IPS-15b (cell line): ENCODE results near the gene HEATR5B.

ENCODE experiments used
- H3K27me3 ChIP-seq: one replicate; pipeline ENCODE4 v1.6.1; 2013; ENCODE audit warnings: low read length; ENCODE audit not compliant: control insufficient read depth, insufficient read depth
- H3K36me3 ChIP-seq: one replicate; pipeline ENCODE4 v1.6.1; 2013; ENCODE audit warnings: low read length; ENCODE audit not compliant: control insufficient read depth, insufficient read depth
- H3K4me1 ChIP-seq: one replicate; pipeline ENCODE4 v1.6.1; 2013; ENCODE audit warnings: mild to moderate bottlenecking, low read length; ENCODE audit not compliant: control insufficient read depth, insufficient read depth
- H3K4me3 ChIP-seq: one replicate; pipeline ENCODE4 v1.5.1; 2013; ENCODE audit warnings: low read depth, low read length
- H3K9ac ChIP-seq: one replicate; pipeline ENCODE4 v1.6.1; 2013; ENCODE audit warnings: low read depth, mild to moderate bottlenecking, low read length
- H3K9me3 ChIP-seq: one replicate; pipeline ENCODE4 v1.6.1; 2013; ENCODE audit warnings: mild to moderate bottlenecking, low read length; ENCODE audit not compliant: control insufficient read depth, insufficient read depth

HEATR5B gene

DNA sequence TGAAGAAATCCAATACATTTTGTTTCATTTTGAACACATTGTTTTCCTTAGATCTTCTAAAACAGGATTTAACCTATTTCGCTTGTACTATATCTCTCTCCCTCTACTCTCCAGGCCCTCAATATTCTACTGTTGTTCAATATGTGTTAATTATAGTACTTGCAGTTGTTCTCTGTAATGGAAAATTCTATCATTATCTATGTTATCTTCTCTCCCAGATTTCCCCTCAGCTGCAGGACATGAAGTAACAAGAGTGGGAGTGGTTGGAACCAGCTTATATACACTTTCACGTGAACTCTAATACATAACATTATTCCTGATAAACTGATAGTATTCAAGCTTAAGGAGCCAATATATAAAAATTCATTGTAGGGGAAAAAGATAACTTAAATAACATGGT is 110.9 kb downstream of the HEATR5B start:
- Histone ChIP-seq H3K27me3 (no peaks in the 10 kb centered on the region), H3K9ac (no peak overlapping the region), H3K4me3 (no peak overlapping the region), H3K9me3 (no peaks in the 10 kb centered on the region), H3K36me3 (no peaks in the 10 kb centered on the region), H3K4me1 (peaks cover 2% of the 10 kb centered on the region)

DNA sequence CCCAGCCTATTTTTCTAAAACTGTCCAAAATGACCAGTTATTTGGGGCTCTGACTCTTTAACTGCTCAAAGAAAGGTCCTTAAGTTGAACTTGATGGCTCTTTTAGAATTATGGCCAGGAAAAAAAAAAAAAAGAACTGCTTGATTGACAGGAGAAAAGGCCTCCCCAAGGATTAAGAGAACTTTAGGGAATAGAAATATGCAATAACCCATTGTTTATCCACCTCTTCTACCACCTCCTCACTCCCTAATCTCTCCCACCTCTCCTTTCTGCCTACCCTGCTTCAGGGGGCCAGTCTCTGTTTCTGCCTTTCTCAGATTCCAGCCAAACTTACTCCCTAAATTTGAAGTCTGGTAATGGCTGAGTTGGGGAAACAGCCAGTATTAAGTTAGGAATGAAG is 112.2 kb downstream of the HEATR5B start:
- Histone ChIP-seq H3K27me3 (no peaks in the 10 kb centered on the region), H3K4me3 (no peak overlapping the region), H3K9me3 (no peaks in the 10 kb centered on the region), H3K36me3 (no peaks in the 10 kb centered on the region), H3K4me1 (peaks cover 11% of the 10 kb centered on the region), H3K9ac (no peak overlapping the region)

DNA sequence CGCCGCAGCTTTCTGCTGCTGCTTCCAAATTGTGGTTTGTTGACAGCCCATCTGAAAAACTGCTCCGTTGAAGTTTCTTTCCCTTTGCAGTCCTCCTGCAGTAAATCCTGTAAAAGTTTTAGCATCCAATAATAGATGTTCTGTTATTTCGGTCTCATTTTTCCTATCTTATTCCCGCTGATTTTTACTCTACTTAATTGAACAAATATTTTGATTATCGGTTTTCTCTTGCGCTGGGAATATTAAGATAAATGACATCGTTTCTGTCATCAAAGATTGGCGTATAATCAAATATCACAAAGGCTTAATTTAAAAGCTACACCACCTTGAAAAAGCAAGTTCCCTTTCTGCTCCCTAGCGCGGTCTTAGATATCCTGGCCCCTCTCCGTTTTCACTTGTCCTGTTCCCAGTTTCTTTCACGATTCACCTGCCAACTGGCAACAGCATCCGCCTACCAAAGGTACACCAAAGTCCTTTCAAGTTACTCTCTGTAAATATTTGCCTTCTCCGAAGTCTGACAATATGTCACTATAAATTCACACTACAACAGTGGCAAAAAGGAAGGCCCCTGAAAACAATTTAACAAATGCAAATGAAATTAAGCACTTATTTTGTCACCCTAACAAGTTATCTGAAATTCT is 116.8 kb downstream of the HEATR5B start:
- Histone ChIP-seq H3K9ac (peak overlapping the region; percentile 30), H3K36me3 (no peaks in the 10 kb centered on the region), H3K4me1 (peaks cover 30% of the 10 kb centered on the region), H3K9me3 (no peaks in the 10 kb centered on the region), H3K27me3 (no peaks in the 10 kb centered on the region), H3K4me3 (peak overlapping the region; percentile 86)

DNA sequence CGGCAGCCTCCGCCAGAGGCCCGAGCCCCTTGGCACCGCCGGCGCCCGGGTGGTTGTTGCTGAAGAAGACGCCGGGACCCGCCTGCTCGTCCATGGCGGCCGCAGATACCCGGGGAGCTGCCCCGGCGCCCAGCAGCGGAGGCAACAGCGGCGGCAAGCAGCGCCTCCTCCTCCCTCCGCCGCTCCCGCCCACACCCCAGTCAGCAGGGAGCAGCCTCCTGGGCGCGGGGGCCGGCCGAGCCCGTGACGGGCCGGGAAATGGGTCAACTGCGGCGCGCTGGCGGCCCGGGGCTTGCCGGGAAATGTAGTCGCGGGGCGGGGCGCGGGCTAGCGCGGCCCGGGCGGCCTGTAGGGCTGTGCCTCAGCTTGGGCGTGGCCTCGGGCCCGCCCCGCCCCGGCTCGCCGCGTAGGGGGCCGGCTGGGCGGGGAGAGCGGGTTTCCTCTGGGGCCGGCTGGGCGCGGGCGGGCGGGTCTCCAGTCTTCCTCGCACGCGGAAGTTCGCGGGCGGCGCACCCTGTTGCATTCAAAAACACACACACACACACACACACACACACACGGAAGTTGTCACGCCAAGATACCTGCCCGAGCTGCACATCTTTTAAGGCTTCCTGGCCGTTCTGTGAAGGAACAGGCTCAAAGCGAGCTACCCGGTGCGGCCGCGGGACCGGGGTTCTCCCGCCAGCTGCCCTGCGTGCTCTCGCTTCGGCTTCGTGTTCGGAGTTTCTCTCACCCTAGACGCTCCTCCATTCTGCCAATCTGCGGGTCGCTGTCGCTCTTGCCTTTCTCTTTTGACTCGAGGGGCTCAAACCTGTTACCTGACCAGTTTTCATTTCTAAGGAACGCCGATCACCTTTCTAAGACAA is 117.6 kb downstream of the HEATR5B start, which contains the start of gene STRN:
Gene STRN, minus strand, starts transcription at position 167 of the 866 bp plus-strand sequence. Its CDS starts 73 bp downstream, at position 94.
- peaks cover 37% of the 10 kb centered on the region for H3K4me1 ChIP-seq
- no peaks in the 10 kb centered on the region for H3K36me3 ChIP-seq
- no peaks in the 10 kb centered on the region for H3K27me3 ChIP-seq
- H3K9ac ChIP-seq = peak within 1 kb of the TSS; percentile 77
- peak within 1 kb of the TSS; percentile 92 for H3K4me3 ChIP-seq
- H3K9me3 ChIP-seq = no peaks in the 10 kb centered on the region

DNA sequence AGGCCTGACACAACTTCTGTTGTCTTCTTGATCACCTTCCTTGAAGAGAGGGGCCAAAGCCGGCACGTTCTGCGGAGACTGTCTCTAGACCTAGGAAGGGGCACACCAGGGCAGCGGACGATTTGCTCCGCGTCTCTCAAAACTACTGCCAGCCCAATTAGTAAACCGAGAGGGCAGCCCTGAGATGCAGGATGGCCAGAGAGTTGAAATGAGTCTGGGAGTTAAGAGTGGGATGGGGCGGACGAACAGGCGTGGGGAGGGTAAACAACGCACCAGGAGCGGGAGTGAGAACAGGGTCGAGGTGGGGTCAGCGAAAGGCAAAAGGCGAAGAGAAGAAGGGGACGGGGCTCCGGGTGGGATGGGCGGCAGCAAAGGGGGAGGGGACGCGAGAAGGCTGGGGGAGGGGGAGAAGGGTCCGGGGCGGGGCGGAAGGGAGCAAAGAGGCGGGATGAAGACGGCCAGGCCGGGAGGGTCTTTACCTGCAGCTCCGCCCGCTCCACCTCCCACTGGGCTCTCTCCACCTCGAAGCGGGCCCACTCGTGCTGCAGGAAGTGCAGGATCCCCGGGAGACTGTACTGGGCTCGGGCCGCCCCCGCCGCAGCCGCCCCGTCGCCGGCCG is 118.3 kb downstream of the HEATR5B start:
- Histone ChIP-seq H3K4me1 (peaks cover 42% of the 10 kb centered on the region), H3K36me3 (no peaks in the 10 kb centered on the region), H3K27me3 (no peaks in the 10 kb centered on the region), H3K4me3 (peak overlapping the region; percentile 92), H3K9me3 (no peaks in the 10 kb centered on the region), H3K9ac (peak overlapping the region; percentile 77)

DNA sequence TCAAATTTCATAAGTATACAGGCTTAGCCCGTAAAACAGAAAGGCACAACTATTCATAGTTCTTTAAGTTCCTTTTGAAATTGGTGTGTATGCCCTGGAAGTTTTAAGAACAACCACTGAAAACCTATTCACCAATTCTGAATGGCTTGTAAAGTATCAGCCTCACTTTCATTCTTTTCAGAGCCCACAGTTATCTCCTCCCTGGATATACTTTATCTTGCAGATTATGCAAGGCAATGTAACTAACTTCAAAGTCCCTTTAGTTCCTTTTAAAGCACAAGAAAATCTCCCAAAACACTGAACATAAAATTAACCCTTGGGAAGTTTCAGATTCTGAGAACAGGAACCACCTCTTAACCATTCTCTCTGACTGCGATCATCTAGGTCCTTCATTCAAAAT is 119.0 kb downstream of the HEATR5B start:
- H3K27me3 ChIP-seq = no peaks in the 10 kb centered on the region
- no peaks in the 10 kb centered on the region for H3K36me3 ChIP-seq
- peak overlapping the region; percentile 92 for H3K4me3 ChIP-seq
- H3K9me3 ChIP-seq = no peaks in the 10 kb centered on the region
- H3K4me1 ChIP-seq = peaks cover 42% of the 10 kb centered on the region
- peak overlapping the region; percentile 77 for H3K9ac ChIP-seq

DNA sequence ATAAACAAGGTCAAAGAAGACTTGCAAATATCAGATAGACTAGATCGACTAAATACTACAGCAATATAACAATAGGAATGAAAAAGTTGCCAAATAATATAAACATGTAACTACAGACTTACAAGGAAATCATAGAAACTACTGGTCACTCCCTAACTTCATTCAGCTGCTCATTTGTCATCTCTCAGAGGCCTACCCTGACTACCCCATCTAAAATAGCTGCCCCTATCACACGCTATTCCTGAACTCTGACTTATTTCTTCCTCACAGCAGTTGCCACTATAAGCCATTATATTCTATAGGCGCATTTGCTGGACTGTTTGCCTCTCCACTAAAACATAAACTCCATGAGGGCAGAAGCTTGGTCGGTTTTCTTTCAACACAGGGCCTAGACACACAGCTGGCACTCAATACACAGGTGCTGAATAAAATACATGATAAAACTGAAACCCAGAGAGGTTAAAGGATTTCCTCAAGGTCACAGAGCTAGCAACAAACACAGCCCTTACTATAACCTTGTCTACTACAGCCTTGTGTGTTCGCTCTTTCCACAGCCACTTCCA is 119.6 kb downstream of the HEATR5B start:
- no peaks in the 10 kb centered on the region for H3K36me3 ChIP-seq
- H3K9ac ChIP-seq = no peak overlapping the region
- peaks cover 46% of the 10 kb centered on the region for H3K4me1 ChIP-seq
- H3K27me3 ChIP-seq = no peaks in the 10 kb centered on the region
- peak overlapping the region; percentile 92 for H3K4me3 ChIP-seq
- no peaks in the 10 kb centered on the region for H3K9me3 ChIP-seq

DNA sequence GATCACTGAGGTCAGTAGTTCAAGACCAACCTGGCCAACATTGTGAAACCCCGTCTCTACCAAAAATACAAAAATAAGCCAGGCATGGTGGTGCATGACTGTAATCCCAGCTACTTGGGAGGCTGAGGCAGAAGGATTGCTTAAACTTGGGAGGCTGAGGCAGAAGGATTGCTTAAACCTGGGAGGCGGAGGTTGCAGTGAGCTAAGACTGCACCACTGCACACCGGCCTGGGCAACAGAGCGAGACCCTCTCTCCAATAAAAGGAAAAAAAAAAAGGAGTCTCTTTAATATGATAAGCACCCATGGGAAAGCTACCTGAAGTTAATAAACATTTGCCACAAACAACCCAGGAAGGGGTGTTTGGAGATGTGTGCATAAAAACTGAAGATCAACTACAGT is 120.4 kb downstream of the HEATR5B start:
- Histone ChIP-seq H3K27me3 (no peaks in the 10 kb centered on the region), H3K4me1 (peaks cover 46% of the 10 kb centered on the region), H3K9ac (no peak overlapping the region), H3K9me3 (no peaks in the 10 kb centered on the region), H3K4me3 (no peak overlapping the region), H3K36me3 (no peaks in the 10 kb centered on the region)

DNA sequence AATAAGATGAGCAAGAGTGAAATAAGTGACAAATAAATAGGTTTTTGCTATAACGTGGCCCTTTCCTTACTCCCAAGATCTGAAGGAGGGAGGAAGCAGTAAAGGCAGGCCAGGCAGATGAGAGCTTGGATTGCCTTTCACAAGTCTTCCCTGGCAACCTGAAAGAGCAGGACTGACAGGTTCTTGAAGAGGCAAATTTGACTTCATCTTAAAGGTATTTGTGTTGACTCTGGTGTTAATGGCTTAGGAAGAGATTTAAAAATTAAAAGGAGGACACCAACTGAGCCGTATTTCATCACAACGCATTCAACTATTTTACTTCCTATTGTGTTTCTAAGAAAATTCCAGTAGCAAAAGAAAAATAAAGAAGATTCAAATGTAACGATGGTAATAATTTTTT is 121.1 kb downstream of the HEATR5B start:
- H3K4me1 ChIP-seq = peaks cover 44% of the 10 kb centered on the region
- H3K9me3 ChIP-seq = no peaks in the 10 kb centered on the region
- no peaks in the 10 kb centered on the region for H3K27me3 ChIP-seq
- no peaks in the 10 kb centered on the region for H3K36me3 ChIP-seq
- H3K4me3 ChIP-seq = no peak overlapping the region
- no peak overlapping the region for H3K9ac ChIP-seq

DNA sequence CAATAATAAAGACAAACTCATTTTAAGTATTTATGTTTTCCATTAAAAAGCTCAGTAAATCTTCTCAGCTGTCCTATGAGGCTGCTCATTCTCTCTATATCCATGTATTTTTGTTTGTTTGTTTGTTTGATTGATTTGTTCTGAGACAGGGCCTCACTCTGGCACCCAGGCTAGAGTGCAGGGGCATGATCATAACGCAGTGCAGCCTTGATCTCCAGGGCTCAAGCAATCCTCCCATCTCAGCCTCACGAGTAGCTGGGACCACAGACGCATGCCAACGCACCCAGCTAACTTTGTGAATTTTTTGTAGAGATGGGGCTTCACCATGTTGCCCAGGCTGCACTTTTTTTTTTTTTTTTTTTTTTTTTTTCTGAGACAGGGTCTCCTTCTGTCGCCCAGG is 123.4 kb downstream of the HEATR5B start:
- H3K9me3 ChIP-seq = no peaks in the 10 kb centered on the region
- no peaks in the 10 kb centered on the region for H3K36me3 ChIP-seq
- H3K4me1 ChIP-seq = peaks cover 41% of the 10 kb centered on the region
- no peak overlapping the region for H3K9ac ChIP-seq
- no peaks in the 10 kb centered on the region for H3K27me3 ChIP-seq
- no peak overlapping the region for H3K4me3 ChIP-seq

DNA sequence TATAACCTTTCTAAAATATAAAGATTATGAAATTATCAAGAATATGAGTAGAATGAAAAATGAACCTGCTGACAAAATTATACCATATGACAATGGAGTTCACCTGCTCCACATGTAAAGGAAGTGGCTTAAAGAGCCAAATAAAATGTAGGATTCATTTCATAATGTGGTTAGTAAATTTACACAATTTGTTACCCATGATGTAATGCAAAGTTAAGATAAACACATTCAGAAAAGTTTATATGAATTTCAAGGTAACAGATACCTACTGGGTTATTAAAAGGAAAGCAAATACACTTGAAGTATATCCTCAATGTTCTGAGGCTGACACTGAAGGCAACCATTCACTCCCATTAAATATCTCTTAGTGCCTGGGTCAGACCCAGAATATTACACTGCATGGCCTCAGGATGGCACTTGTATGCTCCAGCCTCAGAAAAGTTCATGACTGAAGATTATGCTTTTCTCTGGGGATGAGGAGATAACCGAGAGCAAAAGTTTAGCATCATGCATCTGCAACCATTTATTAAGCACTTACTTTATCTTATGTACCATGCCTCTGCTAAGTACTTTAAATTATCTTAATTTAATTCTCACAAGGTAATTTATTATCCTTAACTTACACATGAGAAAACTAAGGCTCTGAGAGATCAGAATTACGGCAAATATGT is 124.0 kb downstream of the HEATR5B start:
- Histone ChIP-seq H3K4me3 (no peak overlapping the region), H3K9me3 (no peaks in the 10 kb centered on the region), H3K4me1 (peaks cover 43% of the 10 kb centered on the region), H3K9ac (no peak overlapping the region), H3K36me3 (no peaks in the 10 kb centered on the region), H3K27me3 (no peaks in the 10 kb centered on the region)
